Hepatocyte (in vitro differentiated cells): Measurements from ENCODE around the gene PLXDC1.

Experiments
- CTCF ChIP-seq: fragments of 200-600 bp; sonication (generic); IDR thresholded peaks from 2 replicates; pipeline ENCODE4 v1.5.1; 2016; ENCODE audit warnings: antibody characterized with exemption, mild to moderate bottlenecking; ENCODE audit not compliant: poor library complexity
- EZH2 ChIP-seq: fragments of 200-600 bp; sonication (generic); IDR thresholded peaks from 2 replicates; pipeline ENCODE4 v1.6.1; 2016; ENCODE audit warnings: antibody characterized with exemption, mild to moderate bottlenecking, borderline replicate concordance
- EZH2phosphoT487 ChIP-seq: fragments of 200-600 bp; sonication (generic); IDR thresholded peaks from one replicate; pipeline ENCODE4 v1.6.1; 2018; ENCODE audit warnings: antibody characterized with exemption, mild to moderate bottlenecking, low read depth, moderate library complexity; ENCODE audit not compliant: unreplicated experiment, severe bottlenecking

- no peak for TF ChIP-seq CTCF
- no peak for TF ChIP-seq EZH2
- no peak for TF ChIP-seq EZH2phosphoT487
Measured at GRCh38 chr17:39090908-39091665, 60.4 kb downstream of the PLXDC1 start.
